Glomerular visceral epithelial cell (primary cell): ENCODE measurements around the gene MED29.

ENCODE experiments used
- DNase-seq: peaks from one replicate; pipeline ENCODE4 v3.0.0-alpha.2; 2016; ENCODE audit errors: extremely low spot score

Gene MED29

GRCh38 chr19:39411081-39411831, 20.1 kb downstream of the MED29 start:
- DNase-seq = no peak

GRCh38 chr19:39411832-39412099, 20.6 kb downstream of the MED29 start:
- peak; percentile 94 for DNase-seq

GRCh38 chr19:39412100-39412866, 21.1 kb downstream of the MED29 start, which contains the start of gene PLEKHG2:
PLEKHG2 (plus strand) TSS chr19:39412669; CDS start chr19:39414087, 1,418 bp downstream.
- peak; percentile 100 for DNase-seq

GRCh38 chr19:39412867-39413271, 21.7 kb downstream of the MED29 start:
- no peak for DNase-seq

- peak; percentile 55 for DNase-seq
Observed at GRCh38 chr19:39413272-39413910, 22.2 kb downstream of the MED29 start.

GRCh38 chr19:39413911-39414608, 22.9 kb downstream of the MED29 start:
- DNase-seq = peak; percentile 45

GRCh38 chr19:39415111-39416046, 24.2 kb downstream of the MED29 start:
- DNase-seq = no peak

GRCh38 chr19:39416152-39417120, 25.3 kb downstream of the MED29 start:
- DNase-seq = no peak

- no peak for DNase-seq
Observed at GRCh38 chr19:39417463-39418181, 26.4 kb downstream of the MED29 start.

- no peak for DNase-seq
Observed at GRCh38 chr19:39419003-39419402, 27.8 kb downstream of the MED29 start.

GRCh38 chr19:39420769-39421168, 29.6 kb downstream of the MED29 start:
- no peak for DNase-seq

- DNase-seq = no peak
Observed at GRCh38 chr19:39422020-39422419, 30.8 kb downstream of the MED29 start.

GRCh38 chr19:39423258-39424086, 32.3 kb downstream of the MED29 start:
- no peak for DNase-seq

GRCh38 chr19:39424934-39425333, 33.8 kb downstream of the MED29 start:
- DNase-seq = no peak

GRCh38 chr19:39425744-39426143, 34.6 kb downstream of the MED29 start:
- no peak for DNase-seq

GRCh38 chr19:39426170-39426569, 35.0 kb downstream of the MED29 start:
- no peak for DNase-seq

- no peak for DNase-seq
Observed at GRCh38 chr19:39427707-39428106, 36.5 kb downstream of the MED29 start.
